ENCODE measurements around the gene MRPL11. TPM values are rescaled to one million over a fixed set of nuclear protein-coding genes. Genes with fewer than 3 reads are reported as not detected.

MRPL11 gene
- total and polyA plus RNA-seq, 2 of the 13 experiments (the other 11 are each of a cell fraction or from before 2014, with no cell fraction given) = 72.9 to 176 TPM

- peak; percentile 58 for TF ChIP-seq ZFY (CRISPR knock-in tag; IDR thresholded peaks at IDR 0.05)
- TF ChIP-seq RAD21 (CRISPR knock-in tag; IDR thresholded peaks at IDR 0.05) = 0 out of 2 replicates have a peak, but pooled peaks have one; percentile 10
- TF ChIP-seq KDM1A (CRISPR knock-in tag; IDR thresholded peaks at IDR 0.05) = no peak
- TF ChIP-seq THAP8 (CRISPR knock-in tag; IDR thresholded peaks at IDR 0.05; ENCODE audit: borderline replicate concordance) = no peak
- peak; percentile 69; the same call in 1 of the 2 replicates for TF ChIP-seq UBTF (CRISPR knock-in tag; IDR thresholded peaks at IDR 0.05)
- peak; percentile 11; the same call in 1 of the 2 replicates for TF ChIP-seq CTCF (CRISPR knock-in tag; IDR thresholded peaks at IDR 0.05)
- peak; percentile 40; the same call in 1 of the 2 replicates for TF ChIP-seq MXD1 (CRISPR knock-in tag; IDR thresholded peaks at IDR 0.05)
- 0 out of 2 replicates have a peak, but pooled peaks have one; percentile 35 for TF ChIP-seq PITX1 (CRISPR knock-in tag; IDR thresholded peaks at IDR 0.05)
- 0 out of 2 replicates have a peak, but pooled peaks have one; percentile 33 for TF ChIP-seq ZSCAN31 (CRISPR knock-in tag; IDR thresholded peaks at IDR 0.05; ENCODE audit: low read depth)
- no peak for TF ChIP-seq NFAT5 (CRISPR knock-in tag; IDR thresholded peaks at IDR 0.05)
Observed at GRCh38 chr11:66467034-66467659, 28.5 kb upstream of the MRPL11 start (continued).

Data from HepG2 (cell line).